Keratinocyte (primary cell): Measurements from ENCODE around the gene DMD. TPM values are rescaled to one million over a fixed set of nuclear protein-coding genes. Genes with fewer than 3 reads are reported as not detected.

Experiments
- DNase-seq: peaks from one replicate; pipeline ENCODE4 v3.0.0-alpha.2; 2011; ENCODE audit warnings: low read depth, missing footprints, low spot score
- FAIRE-seq: peaks from 2 replicates; lab custom pipeline; 2011; peaks lifted over from hg19 to GRCh38; lab: Jason Lieb, UNC
- H2AFZ ChIP-seq: 2 replicates; pipeline ENCODE4 v1.6.0; 2012; ENCODE audit warnings: low read length, control low read depth, inconsistent platforms; ENCODE audit not compliant: control insufficient read depth
- H3K27ac ChIP-seq: 2 replicates; pipeline ENCODE4 v1.5.1; 2011; ENCODE audit warnings: low read length; ENCODE audit not compliant: control insufficient read depth, insufficient read depth
- H3K27me3 ChIP-seq: 3 replicates; pipeline ENCODE4 v1.6.0; 2011; ENCODE audit warnings: low read length; ENCODE audit not compliant: control insufficient read depth, insufficient read depth; ENCODE audit errors: extremely low read depth
- H3K36me3 ChIP-seq, 2 experiments: 2 replicates in 1 of 2; 3 replicates in 1 of 2; pipeline ENCODE4 v1.5.1; 2011; ENCODE audit warnings: low read length in 2 of 2, mild to moderate bottlenecking in 1 of 2; ENCODE audit not compliant: control insufficient read depth in 2 of 2, insufficient read depth in 2 of 2; ENCODE audit errors: extremely low read depth in 1 of 2
- H3K4me1 ChIP-seq: 3 replicates; pipeline ENCODE4 v1.5.1; 2011; ENCODE audit warnings: low read length; ENCODE audit not compliant: control insufficient read depth, insufficient read depth; ENCODE audit errors: extremely low read depth
- H3K4me2 ChIP-seq: 3 replicates; pipeline ENCODE4 v1.6.0; 2011; ENCODE audit warnings: low read depth, low read length; ENCODE audit not compliant: control insufficient read depth, insufficient read depth; ENCODE audit errors: extremely low read depth
- H3K4me3 ChIP-seq, 3 experiments: fragments of 200-600 bp in 1 of 3; sonication (generic) in 1 of 3; 2 replicates in 2 of 3; 3 replicates in 1 of 3; pipeline ENCODE4 v1.5.1; 2011 to 2016; ENCODE audit warnings: low read length in 3 of 3, mild to moderate bottlenecking in 3 of 3, control low read depth in 2 of 3, inconsistent platforms in 1 of 3, low read depth in 1 of 3, mixed read lengths in 1 of 3, mixed run types in 1 of 3, moderate library complexity in 1 of 3; ENCODE audit not compliant: control insufficient read depth in 2 of 3, insufficient read depth in 2 of 3; ENCODE audit errors: extremely low read depth in 1 of 3
- H3K79me2 ChIP-seq: 2 replicates; pipeline ENCODE4 v1.6.0; 2012; ENCODE audit warnings: low read length; ENCODE audit not compliant: control insufficient read depth, insufficient read depth
- H3K9ac ChIP-seq: 3 replicates; pipeline ENCODE4 v1.6.0; 2011; ENCODE audit warnings: low read length; ENCODE audit not compliant: control insufficient read depth, insufficient read depth; ENCODE audit errors: extremely low read depth
- H3K9me1 ChIP-seq: 3 replicates; pipeline ENCODE4 v1.6.0; 2011; ENCODE audit warnings: low read length; ENCODE audit not compliant: control insufficient read depth, insufficient read depth; ENCODE audit errors: extremely low read depth
- H3K9me3 ChIP-seq: 2 replicates; pipeline ENCODE4 v1.5.1; 2012; ENCODE audit warnings: low read depth, low read length; ENCODE audit not compliant: control insufficient read depth
- H4K20me1 ChIP-seq: 3 replicates; pipeline ENCODE4 v1.6.0; 2011; ENCODE audit warnings: low read length; ENCODE audit not compliant: control insufficient read depth, insufficient read depth; ENCODE audit errors: extremely low read depth
- EZH2 ChIP-seq: IDR thresholded peaks from one replicate; pipeline ENCODE4 v1.6.1; 2012; ENCODE audit warnings: inconsistent platforms, mild to moderate bottlenecking, low read length, moderate library complexity
- dilution Hi-C: fragments of 300-500 bp; cut with MboI; formaldehyde crosslinking; loops from one replicate; pipeline ENCODE4 v1.7.0; 2020; ENCODE audit warnings: low sequenced_read_pairs; ENCODE audit not compliant: extremely low pct_ligation_motif_present
- polyA plus RNA-seq, 5 experiments: library from polyadenylated mRNA; depleted of rRNA in 3 of 5; stranded (reverse) in 3 of 5; stranded (forward) in 1 of 5; unstranded in 1 of 5; fragments of >200 nt; gene quantifications; 1 replicate in 1 of 5; 2 replicates in 3 of 5; 3 replicates in 1 of 5; pipeline versions ENCODE4 v1.2.1 to v1.2.3, GENCODE V29; 2011 to 2012; ENCODE audit warnings: missing spikeins in 2 of 5, low read depth in 1 of 5, low replicate concordance in 1 of 5
- TF ChIP-seq, protein P1 (sequence below), 3 experiments: IDR thresholded peaks in 1 of 3; conservative IDR thresholded peaks in 1 of 3; optimal IDR thresholded peaks in 1 of 3; 2 replicates in 2 of 3; 3 replicates in 1 of 3; pipeline versions ENCODE3 to v1.5.1; 2011; ENCODE audit warnings: low read length in 3 of 3, mild to moderate bottlenecking in 3 of 3, moderate library complexity in 2 of 3, control low read depth in 1 of 3, inconsistent platforms in 1 of 3; ENCODE audit not compliant: insufficient read depth in 2 of 3; ENCODE audit errors: extremely low read depth in 1 of 3

The DMD gene
- polyA plus RNA-seq, 1 donor (not counting 4 experiments of a cell fraction or from before 2014, with no cell fraction given) = 8.9 TPM

DNA sequence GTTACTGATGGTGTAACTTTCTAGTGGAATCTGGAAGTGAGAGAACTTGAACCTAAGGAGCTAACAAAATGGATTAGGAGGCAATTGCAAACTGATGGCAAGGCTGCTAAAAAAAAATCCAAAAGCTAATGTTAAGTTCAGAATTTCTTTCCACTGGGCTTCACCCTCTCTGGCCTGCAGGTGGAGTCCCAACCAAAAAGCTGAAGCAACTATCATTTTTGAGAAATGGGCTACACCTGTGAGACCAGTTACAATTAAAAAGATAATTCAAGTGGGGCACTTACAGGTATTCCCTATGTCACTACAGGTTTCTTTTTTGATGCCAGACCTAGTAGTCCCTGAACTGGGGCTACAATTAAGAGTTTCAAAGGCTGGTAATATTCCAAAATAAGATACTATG is 1997.4 kb downstream of the DMD start:
- Histone ChIP-seq H3K4me1 (peaks cover 10% of the 10 kb centered on the region), H3K27me3 (no peaks in the 10 kb centered on the region), H3K4me2 (no peak overlapping the region), H3K36me3 (no peaks in the 10 kb centered on the region), H2AFZ (no peak overlapping the region), H4K20me1 (no peaks in the 10 kb centered on the region), H3K9ac (no peak overlapping the region), H3K4me3 (no peak overlapping the region), H3K9me1 (no peaks in the 10 kb centered on the region), H3K79me2 (no peaks in the 10 kb centered on the region), H3K27ac (no peak overlapping the region), H3K9me3 (no peaks in the 10 kb centered on the region)
- dilution Hi-C loops = no loop called here
- TF ChIP-seq, protein P1, sequence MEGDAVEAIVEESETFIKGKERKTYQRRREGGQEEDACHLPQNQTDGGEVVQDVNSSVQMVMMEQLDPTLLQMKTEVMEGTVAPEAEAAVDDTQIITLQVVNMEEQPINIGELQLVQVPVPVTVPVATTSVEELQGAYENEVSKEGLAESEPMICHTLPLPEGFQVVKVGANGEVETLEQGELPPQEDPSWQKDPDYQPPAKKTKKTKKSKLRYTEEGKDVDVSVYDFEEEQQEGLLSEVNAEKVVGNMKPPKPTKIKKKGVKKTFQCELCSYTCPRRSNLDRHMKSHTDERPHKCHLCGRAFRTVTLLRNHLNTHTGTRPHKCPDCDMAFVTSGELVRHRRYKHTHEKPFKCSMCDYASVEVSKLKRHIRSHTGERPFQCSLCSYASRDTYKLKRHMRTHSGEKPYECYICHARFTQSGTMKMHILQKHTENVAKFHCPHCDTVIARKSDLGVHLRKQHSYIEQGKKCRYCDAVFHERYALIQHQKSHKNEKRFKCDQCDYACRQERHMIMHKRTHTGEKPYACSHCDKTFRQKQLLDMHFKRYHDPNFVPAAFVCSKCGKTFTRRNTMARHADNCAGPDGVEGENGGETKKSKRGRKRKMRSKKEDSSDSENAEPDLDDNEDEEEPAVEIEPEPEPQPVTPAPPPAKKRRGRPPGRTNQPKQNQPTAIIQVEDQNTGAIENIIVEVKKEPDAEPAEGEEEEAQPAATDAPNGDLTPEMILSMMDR (optimal IDR thresholded peaks at IDR 0.05 in 1 of 3, IDR thresholded peaks at IDR 0.05 in 1 of 3, conservative IDR thresholded peaks at IDR 0.05 in 1 of 3; ENCODE audit: extremely low read depth in 1 of 3, insufficient read depth in 2 of 3, low read length in 3 of 3) = peak; percentile 55 to 63 (median 57)
- TF ChIP-seq EZH2 = no peak
- no peak for DNase-seq
- FAIRE-seq = no peak

DNA sequence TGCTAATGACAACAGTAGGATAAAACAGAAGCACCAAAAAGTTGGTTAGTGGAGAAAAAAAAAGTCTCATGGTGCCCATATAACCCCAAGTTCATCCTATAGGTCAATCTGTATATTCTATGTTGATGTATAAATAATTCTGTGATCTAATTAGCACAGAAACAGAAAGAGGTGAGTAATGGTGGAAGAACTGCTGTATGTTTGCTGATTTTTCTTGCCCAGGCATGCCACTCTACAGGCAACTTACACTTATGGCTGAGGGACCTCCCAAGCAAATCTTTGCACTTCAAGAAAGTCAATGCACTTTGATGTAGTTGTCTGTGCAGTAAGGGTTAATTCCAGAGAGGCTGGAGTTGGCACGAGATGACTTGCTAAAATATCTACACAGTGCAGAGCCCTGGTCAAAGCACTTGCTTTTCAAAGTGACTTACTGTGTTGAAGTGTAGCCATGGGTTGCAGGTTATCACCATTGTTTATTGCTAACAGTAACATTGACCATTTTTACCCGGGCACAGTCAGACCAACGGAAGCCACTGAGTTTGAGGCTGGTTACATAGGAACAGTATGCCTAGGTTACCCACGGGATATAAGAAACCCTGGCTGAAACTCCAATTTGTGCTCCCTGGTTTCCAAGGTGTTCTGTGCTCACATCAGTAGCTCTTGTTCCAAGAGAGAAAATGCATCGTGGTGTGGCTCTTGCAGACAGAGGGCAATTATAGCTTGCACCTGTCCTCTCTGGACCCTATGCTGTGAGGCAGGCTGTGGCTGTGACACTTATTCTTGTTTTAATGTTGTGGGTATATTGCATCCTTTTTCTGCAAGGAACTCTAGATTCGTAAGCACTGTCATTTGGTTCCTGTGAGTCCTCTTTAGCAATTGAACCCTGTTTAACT is 1998.2 kb downstream of the DMD start:
- H3K36me3 ChIP-seq = no peaks in the 10 kb centered on the region
- H3K4me3 ChIP-seq = no peak overlapping the region
- H2AFZ ChIP-seq = no peak overlapping the region
- no peak for TF ChIP-seq EZH2
- TF ChIP-seq, protein P1 (optimal IDR thresholded peaks at IDR 0.05 in 1 of 3, IDR thresholded peaks at IDR 0.05 in 1 of 3, conservative IDR thresholded peaks at IDR 0.05 in 1 of 3; ENCODE audit: extremely low read depth in 1 of 3, insufficient read depth in 2 of 3, low read length in 3 of 3) = no peak
- H3K9me1 ChIP-seq = no peaks in the 10 kb centered on the region
- H3K27me3 ChIP-seq = no peaks in the 10 kb centered on the region
- no peak overlapping the region for H3K27ac ChIP-seq
- H3K4me2 ChIP-seq = peak overlapping the region; percentile 23
- FAIRE-seq = peak; percentile 36
- dilution Hi-C loops = no loop called here
- H3K4me1 ChIP-seq = peaks cover 10% of the 10 kb centered on the region
- no peaks in the 10 kb centered on the region for H3K79me2 ChIP-seq
- H3K9me3 ChIP-seq = no peaks in the 10 kb centered on the region
- DNase-seq = no peak
- no peaks in the 10 kb centered on the region for H4K20me1 ChIP-seq
- no peak overlapping the region for H3K9ac ChIP-seq
